Esophagus squamous epithelium (tissue), 4 donors: ENCODE data around the gene LRP1B.

Source experiments
- POLR2A ChIP-seq, 4 donors: fragments of 450-650 bp; IDR thresholded peaks; one replicate each; pipeline ENCODE4 v1.6.1; 2017; ENCODE audit warnings: antibody characterized with exemption in 4 of 4, mild to moderate bottlenecking in 4 of 4, moderate library complexity in 3 of 4
- TF ChIP-seq, protein P1 (sequence below), 6 experiments: fragments of 450-650 bp in 4 of 6; fragments of 200-600 bp in 2 of 6; sonication (generic) in 2 of 6; IDR thresholded peaks; one replicate each; pipeline ENCODE4 v1.5.1; 2016 to 2019; ENCODE audit warnings: antibody characterized with exemption in 6 of 6, mild to moderate bottlenecking in 4 of 6, moderate library complexity in 4 of 6

DNA sequence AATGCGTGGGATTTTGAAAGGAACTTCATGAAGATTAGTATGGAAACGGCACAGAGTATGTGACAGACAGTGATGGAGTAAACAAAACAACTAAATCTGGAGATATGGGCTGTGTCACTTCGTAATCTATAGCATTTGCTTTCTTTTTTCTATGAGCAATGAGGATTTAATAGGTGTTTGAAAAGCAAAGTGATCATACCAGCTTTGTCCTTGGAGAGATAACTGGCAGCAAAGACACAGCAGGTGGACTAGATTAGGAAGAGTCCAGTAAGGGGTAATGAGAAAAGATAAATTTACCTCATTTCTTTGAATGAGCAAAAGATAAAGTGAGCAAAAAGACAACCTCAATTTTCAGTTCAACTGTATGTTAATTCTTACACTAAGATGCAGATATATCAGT lies 199.0 kb downstream of the LRP1B start:
- TF ChIP-seq, protein P1, sequence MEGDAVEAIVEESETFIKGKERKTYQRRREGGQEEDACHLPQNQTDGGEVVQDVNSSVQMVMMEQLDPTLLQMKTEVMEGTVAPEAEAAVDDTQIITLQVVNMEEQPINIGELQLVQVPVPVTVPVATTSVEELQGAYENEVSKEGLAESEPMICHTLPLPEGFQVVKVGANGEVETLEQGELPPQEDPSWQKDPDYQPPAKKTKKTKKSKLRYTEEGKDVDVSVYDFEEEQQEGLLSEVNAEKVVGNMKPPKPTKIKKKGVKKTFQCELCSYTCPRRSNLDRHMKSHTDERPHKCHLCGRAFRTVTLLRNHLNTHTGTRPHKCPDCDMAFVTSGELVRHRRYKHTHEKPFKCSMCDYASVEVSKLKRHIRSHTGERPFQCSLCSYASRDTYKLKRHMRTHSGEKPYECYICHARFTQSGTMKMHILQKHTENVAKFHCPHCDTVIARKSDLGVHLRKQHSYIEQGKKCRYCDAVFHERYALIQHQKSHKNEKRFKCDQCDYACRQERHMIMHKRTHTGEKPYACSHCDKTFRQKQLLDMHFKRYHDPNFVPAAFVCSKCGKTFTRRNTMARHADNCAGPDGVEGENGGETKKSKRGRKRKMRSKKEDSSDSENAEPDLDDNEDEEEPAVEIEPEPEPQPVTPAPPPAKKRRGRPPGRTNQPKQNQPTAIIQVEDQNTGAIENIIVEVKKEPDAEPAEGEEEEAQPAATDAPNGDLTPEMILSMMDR (IDR thresholded peaks at IDR 0.05): no peak
- no peak for TF ChIP-seq POLR2A (IDR thresholded peaks at IDR 0.05)
